DOHH2 (cell line): ENCODE data around the gene DALRD3.

Experiments used
- H3F3A ChIP-seq: fragments of 200-600 bp; sonication (generic), shearing (Covaris generic); 2 replicates; pipeline ENCODE4 v1.6.0; 2016; ENCODE audit warnings: antibody characterized with exemption, mild to moderate bottlenecking; ENCODE audit not compliant: control insufficient read depth, insufficient read depth
- H3K27ac ChIP-seq: fragments of 200-600 bp; sonication (generic); 2 replicates; pipeline ENCODE4 v1.5.1; 2014; ENCODE audit warnings: low read depth, mild to moderate bottlenecking, low read length, moderate library complexity
- H3K27me3 ChIP-seq: fragments of 200-600 bp; sonication (generic); 2 replicates; pipeline ENCODE4 v1.6.1; 2014; ENCODE audit warnings: mild to moderate bottlenecking, low read length, mixed read lengths; ENCODE audit not compliant: control insufficient read depth
- H3K36me3 ChIP-seq: fragments of 200-600 bp; sonication (generic); 2 replicates; pipeline ENCODE4 v1.6.1; 2014; ENCODE audit warnings: mild to moderate bottlenecking, low read length, moderate library complexity, mixed read lengths; ENCODE audit not compliant: control insufficient read depth
- H3K4me1 ChIP-seq: fragments of 200-600 bp; sonication (generic); 2 replicates; pipeline ENCODE4 v1.6.1; 2014; ENCODE audit warnings: mild to moderate bottlenecking, low read length, mixed read lengths; ENCODE audit not compliant: control insufficient read depth
- H3K4me2 ChIP-seq: fragments of 200-600 bp; sonication (generic); 2 replicates; pipeline ENCODE4 v1.6.0; 2014; ENCODE audit warnings: mild to moderate bottlenecking, low read length, moderate library complexity
- H3K4me3 ChIP-seq: fragments of 200-600 bp; sonication (generic); 2 replicates; pipeline ENCODE4 v1.5.1; 2014; ENCODE audit warnings: mild to moderate bottlenecking, low read length, mixed read lengths
- H3K79me2 ChIP-seq: fragments of 200-600 bp; sonication (generic); 2 replicates; pipeline ENCODE4 v1.6.1; 2014; ENCODE audit warnings: mild to moderate bottlenecking, low read length, mixed read lengths; ENCODE audit not compliant: control insufficient read depth
- H3K9me2 ChIP-seq: fragments of 200-600 bp; sonication (generic); replicated peaks from 2 replicates; pipeline ENCODE4 v1.6.1; 2014; ENCODE audit warnings: mild to moderate bottlenecking, low read length, mixed read lengths; ENCODE audit not compliant: control insufficient read depth
- H3K9me3 ChIP-seq: fragments of 200-600 bp; sonication (generic); 2 replicates; pipeline ENCODE4 v1.6.1; 2014; ENCODE audit warnings: antibody characterized with exemption, low read length, mixed read lengths; ENCODE audit not compliant: control insufficient read depth, insufficient read depth
- H4K20me1 ChIP-seq: fragments of 200-600 bp; sonication (generic); 2 replicates; pipeline ENCODE4 v1.6.0; 2014; ENCODE audit warnings: low read depth, mild to moderate bottlenecking, antibody characterized with exemption, low read length, moderate library complexity; ENCODE audit not compliant: control insufficient read depth, insufficient read depth
- CTCF ChIP-seq: fragments of 200-600 bp; sonication (generic); IDR thresholded peaks from one replicate; pipeline ENCODE4 v1.5.1; 2014; ENCODE audit warnings: antibody characterized with exemption, mild to moderate bottlenecking, low read depth, low read length; ENCODE audit not compliant: poor library complexity, severe bottlenecking
- EZH2phosphoT487 ChIP-seq: fragments of 200-600 bp; sonication (generic); IDR thresholded peaks from 2 replicates; pipeline ENCODE4 v1.6.1; 2017; ENCODE audit warnings: borderline replicate concordance, mild to moderate bottlenecking, antibody characterized with exemption, low read length, moderate library complexity, mixed read lengths

The DALRD3 gene

GRCh38 chr3:49015765-49016164, 2.6 kb downstream of the DALRD3 start:
- Histone ChIP-seq H3K79me2 (peaks cover 50% of the 10 kb centered on the region), H3K27ac (no peak overlapping the region), H3K9me3 (no peaks in the 10 kb centered on the region), H3K4me2 (no peak overlapping the region), H3K4me1 (peaks cover 25% of the 10 kb centered on the region), H3K36me3 (peaks cover 68% of the 10 kb centered on the region), H3K4me3 (no peak overlapping the region), H3K27me3 (no peaks in the 10 kb centered on the region), H4K20me1 (peaks cover 9% of the 10 kb centered on the region; the same call in 1 of the 2 replicates), H3F3A (peaks cover 16% of the 10 kb centered on the region), H3K9me2 (no peaks in the 10 kb centered on the region)
- TF ChIP-seq EZH2phosphoT487: no peak
- TF ChIP-seq CTCF: no peak

- peaks cover 47% of the 10 kb centered on the region for H3K79me2 ChIP-seq
- no peak overlapping the region for H3K4me3 ChIP-seq
- no peak overlapping the region for H3K27ac ChIP-seq
- H3F3A ChIP-seq: peaks cover 16% of the 10 kb centered on the region
- peaks cover 61% of the 10 kb centered on the region for H3K36me3 ChIP-seq
- TF ChIP-seq CTCF: no peak
- peaks cover 25% of the 10 kb centered on the region for H3K4me1 ChIP-seq
- no peaks in the 10 kb centered on the region for H3K9me3 ChIP-seq
- H3K4me2 ChIP-seq: no peak overlapping the region
- peaks cover 9% of the 10 kb centered on the region; the same call in 1 of the 2 replicates for H4K20me1 ChIP-seq
- H3K9me2 ChIP-seq: no peaks in the 10 kb centered on the region
- H3K27me3 ChIP-seq: no peaks in the 10 kb centered on the region
Measured at GRCh38 chr3:49015072-49015471, 3.3 kb downstream of the DALRD3 start.

GRCh38 chr3:49013738-49014660, 4.4 kb downstream of the DALRD3 start:
- Histone ChIP-seq H3K36me3 (peaks cover 58% of the 10 kb centered on the region), H3K9me2 (no peaks in the 10 kb centered on the region), H3K4me1 (peaks cover 14% of the 10 kb centered on the region), H3K27ac (no peak overlapping the region), H3K4me3 (no peak overlapping the region), H4K20me1 (peaks cover 9% of the 10 kb centered on the region; the same call in 1 of the 2 replicates), H3K79me2 (peaks cover 47% of the 10 kb centered on the region), H3K27me3 (no peaks in the 10 kb centered on the region), H3F3A (peaks cover 13% of the 10 kb centered on the region), H3K9me3 (no peaks in the 10 kb centered on the region), H3K4me2 (no peak overlapping the region)
- TF ChIP-seq EZH2phosphoT487: no peak
- peak; percentile 89 for TF ChIP-seq CTCF
